Keratinocyte (primary cell): ENCODE results near the gene CPAMD8. TPM values are rescaled to one million over a fixed set of nuclear protein-coding genes. Genes with fewer than 3 reads are reported as not detected.

Source experiments
- DNase-seq: peaks from one replicate; pipeline ENCODE4 v3.0.0-alpha.2; 2011; ENCODE audit warnings: low read depth, missing footprints, low spot score
- FAIRE-seq: peaks from 2 replicates; lab custom pipeline; 2011; peaks lifted over from hg19 to GRCh38; lab: Jason Lieb, UNC
- H2AFZ ChIP-seq: 2 replicates; pipeline ENCODE4 v1.6.0; 2012; ENCODE audit warnings: low read length, control low read depth, inconsistent platforms; ENCODE audit not compliant: control insufficient read depth
- H3K27ac ChIP-seq: 2 replicates; pipeline ENCODE4 v1.5.1; 2011; ENCODE audit warnings: low read length; ENCODE audit not compliant: control insufficient read depth, insufficient read depth
- H3K27me3 ChIP-seq: 3 replicates; pipeline ENCODE4 v1.6.0; 2011; ENCODE audit warnings: low read length; ENCODE audit not compliant: control insufficient read depth, insufficient read depth; ENCODE audit errors: extremely low read depth
- H3K36me3 ChIP-seq, 2 experiments: 2 replicates in 1 of 2; 3 replicates in 1 of 2; pipeline ENCODE4 v1.5.1; 2011; ENCODE audit warnings: low read length in 2 of 2, mild to moderate bottlenecking in 1 of 2; ENCODE audit not compliant: control insufficient read depth in 2 of 2, insufficient read depth in 2 of 2; ENCODE audit errors: extremely low read depth in 1 of 2
- H3K4me1 ChIP-seq: 3 replicates; pipeline ENCODE4 v1.5.1; 2011; ENCODE audit warnings: low read length; ENCODE audit not compliant: control insufficient read depth, insufficient read depth; ENCODE audit errors: extremely low read depth
- H3K4me2 ChIP-seq: 3 replicates; pipeline ENCODE4 v1.6.0; 2011; ENCODE audit warnings: low read depth, low read length; ENCODE audit not compliant: control insufficient read depth, insufficient read depth; ENCODE audit errors: extremely low read depth
- H3K4me3 ChIP-seq, 3 experiments: fragments of 200-600 bp in 1 of 3; sonication (generic) in 1 of 3; 2 replicates in 2 of 3; 3 replicates in 1 of 3; pipeline ENCODE4 v1.5.1; 2011 to 2016; ENCODE audit warnings: low read length in 3 of 3, mild to moderate bottlenecking in 3 of 3, control low read depth in 2 of 3, inconsistent platforms in 1 of 3, low read depth in 1 of 3, mixed read lengths in 1 of 3, mixed run types in 1 of 3, moderate library complexity in 1 of 3; ENCODE audit not compliant: control insufficient read depth in 2 of 3, insufficient read depth in 2 of 3; ENCODE audit errors: extremely low read depth in 1 of 3
- H3K79me2 ChIP-seq: 2 replicates; pipeline ENCODE4 v1.6.0; 2012; ENCODE audit warnings: low read length; ENCODE audit not compliant: control insufficient read depth, insufficient read depth
- H3K9ac ChIP-seq: 3 replicates; pipeline ENCODE4 v1.6.0; 2011; ENCODE audit warnings: low read length; ENCODE audit not compliant: control insufficient read depth, insufficient read depth; ENCODE audit errors: extremely low read depth
- H3K9me1 ChIP-seq: 3 replicates; pipeline ENCODE4 v1.6.0; 2011; ENCODE audit warnings: low read length; ENCODE audit not compliant: control insufficient read depth, insufficient read depth; ENCODE audit errors: extremely low read depth
- H3K9me3 ChIP-seq: 2 replicates; pipeline ENCODE4 v1.5.1; 2012; ENCODE audit warnings: low read depth, low read length; ENCODE audit not compliant: control insufficient read depth
- H4K20me1 ChIP-seq: 3 replicates; pipeline ENCODE4 v1.6.0; 2011; ENCODE audit warnings: low read length; ENCODE audit not compliant: control insufficient read depth, insufficient read depth; ENCODE audit errors: extremely low read depth
- EZH2 ChIP-seq: IDR thresholded peaks from one replicate; pipeline ENCODE4 v1.6.1; 2012; ENCODE audit warnings: inconsistent platforms, mild to moderate bottlenecking, low read length, moderate library complexity
- dilution Hi-C: fragments of 300-500 bp; cut with MboI; formaldehyde crosslinking; loops from one replicate; pipeline ENCODE4 v1.7.0; 2020; ENCODE audit warnings: low sequenced_read_pairs; ENCODE audit not compliant: extremely low pct_ligation_motif_present
- polyA plus RNA-seq, 5 experiments: library from polyadenylated mRNA; depleted of rRNA in 3 of 5; stranded (reverse) in 3 of 5; stranded (forward) in 1 of 5; unstranded in 1 of 5; fragments of >200 nt; gene quantifications; 1 replicate in 1 of 5; 2 replicates in 3 of 5; 3 replicates in 1 of 5; pipeline versions ENCODE4 v1.2.1 to v1.2.3, GENCODE V29; 2011 to 2012; ENCODE audit warnings: missing spikeins in 2 of 5, low read depth in 1 of 5, low replicate concordance in 1 of 5
- TF ChIP-seq, protein P1 (sequence below), 3 experiments: IDR thresholded peaks in 1 of 3; conservative IDR thresholded peaks in 1 of 3; optimal IDR thresholded peaks in 1 of 3; 2 replicates in 2 of 3; 3 replicates in 1 of 3; pipeline versions ENCODE3 to v1.5.1; 2011; ENCODE audit warnings: low read length in 3 of 3, mild to moderate bottlenecking in 3 of 3, moderate library complexity in 2 of 3, control low read depth in 1 of 3, inconsistent platforms in 1 of 3; ENCODE audit not compliant: insufficient read depth in 2 of 3; ENCODE audit errors: extremely low read depth in 1 of 3

Gene CPAMD8
- polyA plus RNA-seq, 1 donor (not counting 4 experiments of a cell fraction or from before 2014, with no cell fraction given) = 0.38 TPM

DNA sequence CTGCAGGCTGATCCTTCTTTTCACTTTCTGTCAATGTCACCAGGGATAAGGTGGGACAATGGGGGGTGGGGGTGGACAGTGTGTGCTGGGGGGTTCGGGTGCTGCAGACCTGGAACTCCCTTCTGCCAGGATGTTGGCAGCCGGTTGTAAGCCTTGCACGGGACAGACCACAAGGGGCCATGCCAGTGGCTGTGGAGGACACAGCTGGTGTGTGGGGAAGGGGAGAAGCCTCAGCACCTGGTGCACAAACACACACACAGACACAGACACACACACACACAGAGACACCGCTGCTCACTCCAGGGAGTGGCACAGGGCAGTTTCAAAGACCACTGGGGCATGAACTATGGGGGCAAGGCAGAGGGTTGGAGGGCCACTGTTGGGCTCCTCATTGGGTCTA lies 134.2 kb downstream of the CPAMD8 start:
- no peak overlapping the region for H2AFZ ChIP-seq
- no peak for FAIRE-seq
- H3K4me3 ChIP-seq = no peak overlapping the region
- H3K4me1 ChIP-seq = no peaks in the 10 kb centered on the region
- DNase-seq = no peak
- no peaks in the 10 kb centered on the region for H3K27me3 ChIP-seq
- TF ChIP-seq EZH2 = no peak
- TF ChIP-seq, protein P1, sequence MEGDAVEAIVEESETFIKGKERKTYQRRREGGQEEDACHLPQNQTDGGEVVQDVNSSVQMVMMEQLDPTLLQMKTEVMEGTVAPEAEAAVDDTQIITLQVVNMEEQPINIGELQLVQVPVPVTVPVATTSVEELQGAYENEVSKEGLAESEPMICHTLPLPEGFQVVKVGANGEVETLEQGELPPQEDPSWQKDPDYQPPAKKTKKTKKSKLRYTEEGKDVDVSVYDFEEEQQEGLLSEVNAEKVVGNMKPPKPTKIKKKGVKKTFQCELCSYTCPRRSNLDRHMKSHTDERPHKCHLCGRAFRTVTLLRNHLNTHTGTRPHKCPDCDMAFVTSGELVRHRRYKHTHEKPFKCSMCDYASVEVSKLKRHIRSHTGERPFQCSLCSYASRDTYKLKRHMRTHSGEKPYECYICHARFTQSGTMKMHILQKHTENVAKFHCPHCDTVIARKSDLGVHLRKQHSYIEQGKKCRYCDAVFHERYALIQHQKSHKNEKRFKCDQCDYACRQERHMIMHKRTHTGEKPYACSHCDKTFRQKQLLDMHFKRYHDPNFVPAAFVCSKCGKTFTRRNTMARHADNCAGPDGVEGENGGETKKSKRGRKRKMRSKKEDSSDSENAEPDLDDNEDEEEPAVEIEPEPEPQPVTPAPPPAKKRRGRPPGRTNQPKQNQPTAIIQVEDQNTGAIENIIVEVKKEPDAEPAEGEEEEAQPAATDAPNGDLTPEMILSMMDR (optimal IDR thresholded peaks at IDR 0.05 in 1 of 3, IDR thresholded peaks at IDR 0.05 in 1 of 3, conservative IDR thresholded peaks at IDR 0.05 in 1 of 3; ENCODE audit: extremely low read depth in 1 of 3, insufficient read depth in 2 of 3, low read length in 3 of 3) = no peak
- no peaks in the 10 kb centered on the region for H4K20me1 ChIP-seq
- no peak overlapping the region for H3K27ac ChIP-seq
- no peak overlapping the region for H3K4me2 ChIP-seq
- no peaks in the 10 kb centered on the region for H3K36me3 ChIP-seq
- no peaks in the 10 kb centered on the region for H3K9me3 ChIP-seq
- no peak overlapping the region for H3K9ac ChIP-seq
- H3K9me1 ChIP-seq = no peaks in the 10 kb centered on the region
- dilution Hi-C loops = no loop called here
- no peaks in the 10 kb centered on the region for H3K79me2 ChIP-seq

DNA sequence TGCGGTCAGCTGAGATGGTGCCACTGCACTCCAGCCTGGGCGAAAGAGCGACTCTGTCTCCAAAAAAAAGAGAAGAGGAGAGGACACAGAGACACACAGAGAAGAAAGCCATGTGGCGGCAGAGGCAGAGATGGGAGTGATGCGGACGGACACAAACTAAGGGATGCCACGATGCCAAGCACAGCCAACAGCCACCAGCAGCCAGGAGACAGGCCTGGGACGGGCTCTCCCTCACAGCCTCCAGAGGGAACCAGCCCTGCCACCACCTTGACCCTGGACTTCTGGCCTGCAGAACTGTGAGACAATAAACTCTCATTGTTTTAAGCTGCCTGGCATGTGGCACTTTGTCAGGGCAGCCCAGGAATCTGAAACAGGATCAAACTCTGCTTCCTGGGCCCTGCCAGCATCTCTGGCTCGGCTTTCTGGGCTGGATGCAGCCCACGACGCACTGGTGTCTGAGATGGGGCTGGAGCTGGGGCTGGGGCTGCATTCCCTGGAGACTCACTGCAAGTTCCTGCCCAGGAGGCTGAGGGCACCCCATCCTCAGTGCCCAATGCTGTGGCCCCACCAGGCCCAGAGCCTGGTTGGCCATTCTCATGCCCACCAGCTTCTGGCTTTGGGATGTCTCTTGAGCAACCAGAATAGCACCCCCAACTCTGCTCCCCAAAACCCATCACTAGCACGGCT lies 134.8 kb downstream of the CPAMD8 start:
- no peaks in the 10 kb centered on the region for H3K36me3 ChIP-seq
- DNase-seq (no peak), FAIRE-seq (no peak)
- no peak overlapping the region for H3K9ac ChIP-seq
- no peaks in the 10 kb centered on the region for H3K4me1 ChIP-seq
- dilution Hi-C loops = no loop called here
- no peaks in the 10 kb centered on the region for H3K9me1 ChIP-seq
- no peak overlapping the region for H3K4me2 ChIP-seq
- no peaks in the 10 kb centered on the region for H3K9me3 ChIP-seq
- no peak overlapping the region for H2AFZ ChIP-seq
- H3K79me2 ChIP-seq = no peaks in the 10 kb centered on the region
- H3K27ac ChIP-seq = no peak overlapping the region
- no peak for TF ChIP-seq EZH2
- TF ChIP-seq, protein P1 (optimal IDR thresholded peaks at IDR 0.05 in 1 of 3, IDR thresholded peaks at IDR 0.05 in 1 of 3, conservative IDR thresholded peaks at IDR 0.05 in 1 of 3; ENCODE audit: extremely low read depth in 1 of 3, insufficient read depth in 2 of 3, low read length in 3 of 3) = no peak
- H4K20me1 ChIP-seq = no peaks in the 10 kb centered on the region
- H3K4me3 ChIP-seq = no peak overlapping the region
- no peaks in the 10 kb centered on the region for H3K27me3 ChIP-seq
